ENCODE data around the gene EHF.

DNA sequence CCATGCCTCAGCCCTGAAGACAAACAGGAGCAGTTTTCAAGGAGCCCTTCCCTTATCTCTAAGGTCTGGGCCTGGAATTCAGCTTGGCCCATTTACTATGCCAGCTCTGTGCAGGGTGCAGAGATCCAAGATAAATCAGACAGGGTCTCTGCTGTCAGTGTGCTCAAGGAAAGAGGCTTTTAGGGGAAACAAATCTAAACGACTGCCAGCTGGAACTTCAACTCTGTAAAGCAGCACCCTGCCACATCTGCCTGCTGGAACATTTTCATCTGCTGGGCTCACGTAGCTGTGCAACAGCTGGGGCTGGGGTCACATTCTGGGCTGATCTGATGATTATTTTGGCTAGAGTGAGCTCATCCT lies 19.8 kb upstream of the EHF start:
- TF ChIP-seq, protein P1, sequence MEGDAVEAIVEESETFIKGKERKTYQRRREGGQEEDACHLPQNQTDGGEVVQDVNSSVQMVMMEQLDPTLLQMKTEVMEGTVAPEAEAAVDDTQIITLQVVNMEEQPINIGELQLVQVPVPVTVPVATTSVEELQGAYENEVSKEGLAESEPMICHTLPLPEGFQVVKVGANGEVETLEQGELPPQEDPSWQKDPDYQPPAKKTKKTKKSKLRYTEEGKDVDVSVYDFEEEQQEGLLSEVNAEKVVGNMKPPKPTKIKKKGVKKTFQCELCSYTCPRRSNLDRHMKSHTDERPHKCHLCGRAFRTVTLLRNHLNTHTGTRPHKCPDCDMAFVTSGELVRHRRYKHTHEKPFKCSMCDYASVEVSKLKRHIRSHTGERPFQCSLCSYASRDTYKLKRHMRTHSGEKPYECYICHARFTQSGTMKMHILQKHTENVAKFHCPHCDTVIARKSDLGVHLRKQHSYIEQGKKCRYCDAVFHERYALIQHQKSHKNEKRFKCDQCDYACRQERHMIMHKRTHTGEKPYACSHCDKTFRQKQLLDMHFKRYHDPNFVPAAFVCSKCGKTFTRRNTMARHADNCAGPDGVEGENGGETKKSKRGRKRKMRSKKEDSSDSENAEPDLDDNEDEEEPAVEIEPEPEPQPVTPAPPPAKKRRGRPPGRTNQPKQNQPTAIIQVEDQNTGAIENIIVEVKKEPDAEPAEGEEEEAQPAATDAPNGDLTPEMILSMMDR (IDR thresholded peaks at IDR 0.05), result no peak
- no peak for TF ChIP-seq POLR2A (IDR thresholded peaks at IDR 0.05)

All from ovary (tissue), 3 donors.